Mammary epithelial cell (primary cell): ENCODE measurements around the gene ACO2.

Source experiments
- CTCF ChIP-seq, 2 donors: IDR thresholded peaks in 1 of 2; conservative IDR thresholded peaks in 1 of 2; 2 replicates each; pipeline ENCODE4 v1.5.1; 2011 to 2012; ENCODE audit warnings: inconsistent platforms in 2 of 2, low read length in 2 of 2, mild to moderate bottlenecking in 2 of 2, control low read depth in 1 of 2, low read depth in 1 of 2; ENCODE audit not compliant: insufficient read depth in 1 of 2; ENCODE audit errors: extremely low read depth in 1 of 2
- EZH2 ChIP-seq: IDR thresholded peaks from 2 replicates; pipeline ENCODE4 v1.6.1; 2012; ENCODE audit warnings: low read length, inconsistent platforms, borderline replicate concordance

GRCh38 chr22:41516462-41516861, 47.5 kb downstream of the ACO2 start:
- TF ChIP-seq EZH2 (no peak), CTCF (conservative IDR thresholded peaks at IDR 0.05 in 1 of 2, IDR thresholded peaks at IDR 0.05 in 1 of 2; ENCODE audit: extremely low read depth in 1 of 2, insufficient read depth in 1 of 2, low read depth in 1 of 2, low read length in 2 of 2) (no peak)
